Activated CD4-positive, alpha-beta T cell treated with anti-CD3 and anti-CD28 coated beads, Interleukin-2, amount 50 U/mL, for 48 hours (primary cell): ENCODE data around the gene PASK.
"Not testable (repeated sequence)": the region's sequence is repeated elsewhere in the genome, so short reads cannot be mapped to it uniquely, and the experiment has no call there.

Experiments used
- DNase-seq, 2 experiments: peaks; one replicate each; pipeline ENCODE4 v3.0.0-alpha.2; 2020

Gene PASK

GRCh38 chr2:241103176-241103595 is 46.1 kb downstream of the PASK start:
- DNase-seq, result no peak

GRCh38 chr2:241102239-241102803 is 47.0 kb downstream of the PASK start, which contains the start of gene MTERF4:
MTERF4 (minus strand) TSS chr2:241102287; CDS start chr2:241102273, 14 bp downstream.
- peak; percentile 88 to 92 for DNase-seq

DNA sequence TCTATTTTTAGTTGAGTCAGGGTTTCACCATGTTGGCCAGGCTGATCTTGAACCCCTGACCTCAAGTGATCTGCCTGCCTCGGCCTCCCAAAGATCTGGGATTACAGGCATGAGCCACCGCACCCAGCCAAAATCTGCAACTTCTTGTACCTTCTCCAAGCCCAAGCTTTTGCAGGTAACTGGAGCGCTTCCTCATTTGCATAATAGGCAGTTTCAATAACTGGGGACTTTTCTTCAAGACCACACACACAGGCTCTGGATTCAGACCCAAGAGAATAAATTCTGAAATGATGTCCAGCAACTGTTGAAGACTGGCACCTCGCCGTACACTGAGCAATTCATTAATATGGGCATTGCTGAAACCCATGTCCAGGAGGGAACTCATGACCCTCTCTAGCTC is 50.0 kb downstream of the PASK start:
- no peak for DNase-seq

DNA sequence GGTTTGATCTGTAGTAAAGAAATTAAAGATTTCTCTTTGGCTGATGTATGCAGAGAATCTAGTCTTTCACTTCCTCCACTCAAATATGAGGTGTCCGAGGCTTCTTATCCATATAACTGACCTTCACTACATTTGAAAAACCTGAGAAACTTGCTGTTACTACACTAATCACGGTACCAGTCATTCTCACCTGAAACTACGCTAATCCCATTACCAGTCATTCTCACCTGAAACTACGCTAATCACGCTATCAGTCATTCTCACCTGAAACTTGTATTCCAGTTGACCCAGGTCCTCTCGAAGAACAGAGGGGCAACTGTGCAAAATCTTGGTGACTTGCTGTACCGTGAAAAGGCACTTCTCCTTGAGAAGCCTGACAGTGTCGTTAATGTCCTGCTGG is 52.3 kb downstream of the PASK start:
- DNase-seq, result no peak

DNA sequence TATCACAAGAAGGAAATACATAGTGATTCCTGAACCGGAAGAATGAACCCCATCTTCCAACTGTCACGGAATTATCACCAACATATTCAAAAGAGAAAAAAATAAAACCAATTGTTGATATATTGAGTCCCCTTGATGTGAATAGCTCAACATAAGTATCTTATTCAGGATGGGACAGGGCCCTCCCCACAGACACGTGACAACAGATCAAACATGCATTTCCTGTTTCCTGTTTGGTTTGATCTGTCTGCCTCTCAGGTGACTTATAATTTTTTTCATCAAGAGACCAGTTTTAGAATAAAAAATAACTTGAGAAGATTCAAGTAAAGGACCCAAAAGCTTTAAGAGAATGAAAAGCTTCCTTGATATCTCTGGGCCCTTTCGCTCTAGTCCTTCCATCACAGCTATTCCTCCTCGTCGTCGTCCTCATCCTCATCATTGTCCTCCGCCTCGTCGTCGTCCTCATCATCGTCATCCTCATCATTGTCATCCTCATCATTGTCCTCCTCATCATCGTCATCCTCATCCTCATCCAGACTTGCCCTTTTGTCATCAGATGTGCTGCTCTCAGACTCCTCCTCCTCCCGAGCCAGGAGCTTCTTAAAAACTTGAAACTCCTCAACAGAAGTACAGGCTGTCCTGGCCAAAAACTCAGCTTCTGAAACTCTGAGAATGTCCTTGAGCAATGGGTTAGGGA is 53.5 kb downstream of the PASK start:
- DNase-seq, result no peak

GRCh38 chr2:241094924-241095420 is 54.3 kb downstream of the PASK start:
- DNase-seq, result no peak

DNA sequence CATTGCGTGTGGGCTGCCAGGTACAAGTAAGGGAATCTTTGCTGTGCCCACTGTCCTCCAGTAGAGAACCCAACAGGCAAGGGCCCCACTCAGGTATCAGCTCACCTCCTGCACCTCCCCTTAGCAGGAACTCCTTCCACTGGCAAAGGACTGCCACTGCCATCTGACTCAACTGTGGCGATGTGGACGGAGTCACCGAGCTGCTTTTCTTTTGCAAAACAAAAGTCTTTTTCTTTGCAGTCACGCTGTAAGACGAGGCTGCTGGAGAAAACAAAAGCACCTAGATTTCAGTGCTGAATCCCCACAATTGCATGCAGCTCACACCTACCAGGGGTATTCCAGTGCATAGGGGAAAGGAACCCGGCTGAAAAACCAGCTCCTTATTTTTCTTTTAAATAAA is 55.1 kb downstream of the PASK start:
- no peak for DNase-seq

DNA sequence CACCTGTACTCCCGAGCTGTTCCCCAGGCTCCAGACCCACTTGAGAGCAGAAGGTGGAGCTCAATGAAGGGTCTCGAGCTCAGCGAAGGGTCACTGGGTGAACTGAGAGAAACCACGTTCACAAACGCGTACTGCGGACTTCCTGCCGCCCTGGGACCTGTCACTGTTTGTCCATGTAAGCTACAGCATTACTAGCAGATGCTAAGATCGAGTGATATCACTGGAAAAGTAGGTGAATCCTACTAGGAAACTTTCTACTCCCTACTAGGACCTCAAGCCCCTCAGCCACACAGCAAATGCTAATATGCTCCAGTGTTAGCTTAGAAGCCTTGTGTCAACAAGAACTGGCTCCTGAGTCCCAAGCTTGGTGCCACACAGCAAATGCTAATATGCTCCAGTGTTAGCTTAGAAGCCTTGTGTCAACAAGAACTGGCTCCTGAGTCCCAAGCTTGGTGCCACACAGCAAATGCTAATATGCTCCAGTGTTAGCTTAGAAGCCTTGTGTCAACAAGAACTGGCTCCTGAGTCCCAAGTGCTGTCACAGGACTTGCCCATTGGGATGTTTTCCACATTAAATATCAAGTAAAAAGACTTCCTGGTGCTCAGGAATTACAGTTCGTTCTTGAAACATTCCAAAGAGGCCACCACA is 56.0 kb downstream of the PASK start:
- not testable (repeated sequence) for DNase-seq

- DNase-seq, result no peak
Observed at GRCh38 chr2:241092677-241093076, 56.6 kb downstream of the PASK start.

DNA sequence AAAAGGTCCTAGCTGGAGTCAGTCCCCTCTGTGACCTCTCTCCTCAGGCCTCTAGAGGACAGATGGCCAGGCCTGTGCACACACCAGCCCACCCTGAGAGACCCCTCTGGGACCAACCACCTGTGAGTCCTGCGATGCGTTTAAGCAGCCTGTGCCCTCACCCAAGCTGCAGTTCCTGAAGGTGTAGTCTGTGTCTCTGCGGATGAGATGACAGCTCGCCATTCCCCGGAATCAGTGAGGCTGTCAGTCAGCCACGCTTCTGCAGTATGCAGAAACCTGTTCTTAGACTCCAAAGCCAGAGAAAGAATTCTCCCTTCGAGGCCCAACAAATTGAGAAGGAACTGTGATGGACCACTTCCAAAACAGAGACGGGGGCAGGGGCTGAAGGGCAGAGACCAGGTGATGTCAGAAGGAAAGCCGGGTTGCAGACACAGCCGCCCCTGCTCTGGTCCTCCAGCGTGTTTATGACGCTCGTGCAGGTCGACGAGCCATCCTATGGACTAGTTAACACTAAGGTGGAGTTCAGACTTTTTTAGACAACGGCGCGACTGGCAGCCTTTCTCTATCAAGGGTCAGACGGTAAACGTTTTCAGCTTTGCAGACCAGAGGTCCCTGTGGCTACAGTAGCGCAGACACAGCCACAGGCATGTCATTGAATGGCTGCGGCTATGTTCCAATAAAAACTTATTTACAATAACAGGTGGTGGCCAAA is 57.4 kb downstream of the PASK start:
- DNase-seq, result no peak

- no peak for DNase-seq
Observed at GRCh38 chr2:241091201-241091600, 58.1 kb downstream of the PASK start.

DNA sequence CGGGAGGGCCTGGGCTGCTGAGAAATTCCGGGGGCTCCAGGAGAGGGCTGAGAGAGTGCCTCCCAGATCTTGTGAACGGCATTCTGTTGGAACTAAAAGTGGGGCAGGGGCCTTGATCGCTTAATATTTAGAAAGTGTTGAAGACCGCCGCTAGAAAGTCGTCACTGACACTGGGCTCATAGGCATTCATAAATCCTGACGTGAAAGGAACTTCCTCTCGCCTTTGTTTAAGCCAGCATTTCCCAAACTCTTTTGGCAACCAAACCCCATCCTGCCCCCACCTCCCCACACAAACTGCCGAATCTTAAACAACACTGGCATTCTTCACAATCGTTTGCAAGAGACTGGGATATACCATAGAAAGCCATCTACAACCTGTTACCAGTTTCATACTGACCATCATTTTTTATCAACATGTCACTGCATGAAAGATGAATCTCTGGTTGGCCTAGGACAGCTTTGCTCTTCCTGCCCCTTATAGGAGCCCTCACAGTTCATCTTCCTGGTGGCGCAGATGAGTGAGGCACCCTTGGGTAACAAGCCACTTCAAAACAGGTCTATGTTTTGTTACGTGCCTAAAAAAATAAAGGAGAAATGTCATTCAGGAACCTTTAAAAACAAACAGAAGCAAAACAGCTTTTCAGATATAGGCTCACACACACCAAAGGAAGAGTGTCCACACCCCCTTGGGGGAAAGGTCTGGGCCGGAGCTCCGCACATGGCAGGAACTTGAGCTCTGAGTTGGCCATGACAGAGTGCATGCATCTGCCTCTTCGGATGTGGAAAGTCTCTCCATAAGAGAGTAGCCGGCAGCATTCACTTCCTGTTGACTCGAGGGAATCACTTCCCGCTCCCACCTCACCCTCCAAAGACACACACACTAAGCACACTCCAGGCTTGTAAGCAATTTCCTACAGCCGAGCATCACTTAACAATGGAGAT is 60.2 kb downstream of the PASK start:
- DNase-seq, result no peak

- DNase-seq, result no peak
Observed at GRCh38 chr2:241088376-241088775, 60.9 kb downstream of the PASK start.

DNA sequence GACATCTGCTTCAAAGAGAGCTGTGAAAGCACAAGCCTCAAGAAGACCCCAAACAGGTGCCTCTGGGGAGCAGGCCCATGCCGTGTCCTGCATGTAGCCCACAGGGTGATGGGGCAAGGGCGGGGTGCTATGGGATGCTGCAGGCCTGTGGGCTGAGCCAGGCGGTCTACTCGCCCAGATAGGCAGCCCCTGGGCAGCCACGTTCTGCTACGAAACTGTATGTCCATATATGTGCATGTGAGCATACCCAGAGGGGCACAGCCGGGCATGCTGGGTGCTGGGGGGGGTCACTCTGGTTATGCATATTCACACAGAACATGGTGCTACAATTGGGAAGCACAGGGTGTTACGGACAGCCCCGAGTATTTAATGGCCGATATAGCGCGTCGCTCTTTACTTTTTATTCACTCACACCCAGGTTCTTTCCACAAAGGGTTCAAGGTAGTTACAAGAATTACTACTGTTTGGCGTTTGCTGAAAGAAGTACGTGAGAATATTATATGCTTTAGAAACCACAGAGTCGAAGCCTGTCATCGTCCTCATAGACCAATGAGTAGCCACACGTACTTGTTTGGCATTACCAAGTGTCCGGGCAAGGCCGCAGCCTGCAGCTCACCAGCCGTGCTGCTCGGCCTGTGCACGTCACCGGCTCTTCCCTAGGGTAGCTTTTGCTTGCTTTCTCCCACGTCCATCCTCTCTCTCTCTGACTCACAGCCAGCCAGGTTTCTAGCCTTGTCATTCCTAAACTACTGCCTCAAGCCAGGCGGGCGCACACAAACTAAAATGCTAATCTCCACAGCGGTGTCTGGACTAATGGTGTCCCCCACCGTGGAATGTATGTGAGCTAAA is 61.6 kb downstream of the PASK start:
- DNase-seq, result no peak

DNA sequence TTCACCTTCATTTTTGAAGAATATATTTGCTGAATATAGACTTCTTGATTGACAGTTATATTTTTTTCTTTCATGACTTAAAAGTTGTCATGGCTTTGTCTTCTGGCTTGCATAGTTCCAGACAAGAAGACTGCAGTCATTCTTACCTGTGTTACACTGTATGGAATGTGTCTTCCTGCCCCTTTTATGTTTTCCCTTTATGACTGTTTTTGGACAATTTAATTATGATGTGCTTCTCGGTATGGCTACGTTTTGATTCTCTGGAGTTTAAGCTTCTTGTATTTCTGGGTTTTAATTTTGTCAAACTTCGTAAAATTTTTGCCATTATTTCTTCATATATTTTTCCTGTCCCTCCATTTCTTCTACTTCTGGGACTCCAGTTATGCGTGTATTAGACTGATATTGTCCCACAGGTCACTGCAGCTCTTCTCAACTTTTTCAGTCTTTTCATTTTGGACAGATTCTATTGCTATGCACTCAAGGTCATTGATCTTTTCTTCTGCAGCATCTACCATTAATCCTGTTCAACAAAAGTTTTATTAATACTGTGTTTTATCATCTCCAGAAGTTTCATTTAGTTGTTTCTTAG is 64.3 kb downstream of the PASK start:
- DNase-seq, result no peak

GRCh38 chr2:241083091-241083415 is 66.2 kb downstream of the PASK start:
- DNase-seq, result no peak

DNA sequence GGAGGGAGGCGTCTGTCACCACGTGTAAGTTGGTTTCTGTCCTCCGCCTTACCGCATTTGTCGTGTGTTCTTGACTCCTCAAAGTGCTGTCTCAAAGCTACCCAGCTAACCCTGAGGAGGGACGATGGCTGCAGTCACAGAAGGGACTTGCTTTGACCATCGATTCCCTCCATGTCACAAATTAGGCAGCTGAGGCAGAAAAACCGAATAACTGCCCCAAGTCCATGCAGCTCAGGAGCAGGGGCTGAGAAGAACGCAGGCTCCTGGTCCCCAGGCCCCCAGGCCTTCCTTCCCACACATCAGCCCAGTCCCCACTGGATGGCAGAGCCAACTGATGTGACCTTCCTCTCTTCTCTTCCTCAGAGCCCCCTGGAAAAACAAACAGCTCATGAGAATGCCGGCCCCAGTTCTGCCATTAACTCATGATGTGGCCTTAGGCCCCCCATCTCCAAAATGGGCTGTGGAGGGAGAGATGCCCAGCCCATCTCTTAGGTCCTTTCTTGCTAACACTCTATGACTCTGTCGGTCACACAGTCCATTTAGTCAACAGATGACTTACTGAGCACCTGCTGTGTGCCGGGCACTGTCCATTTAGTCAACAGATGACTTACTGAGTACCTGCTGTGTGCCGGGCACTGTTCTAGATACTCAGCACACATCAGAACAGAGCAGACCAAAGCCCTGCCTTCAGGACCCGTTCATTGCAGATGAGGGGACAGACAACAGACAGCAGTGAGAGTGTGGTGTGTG is 66.8 kb downstream of the PASK start:
- no peak for DNase-seq

GRCh38 chr2:241081643-241082340 is 67.5 kb downstream of the PASK start:
- DNase-seq, result no peak

DNA sequence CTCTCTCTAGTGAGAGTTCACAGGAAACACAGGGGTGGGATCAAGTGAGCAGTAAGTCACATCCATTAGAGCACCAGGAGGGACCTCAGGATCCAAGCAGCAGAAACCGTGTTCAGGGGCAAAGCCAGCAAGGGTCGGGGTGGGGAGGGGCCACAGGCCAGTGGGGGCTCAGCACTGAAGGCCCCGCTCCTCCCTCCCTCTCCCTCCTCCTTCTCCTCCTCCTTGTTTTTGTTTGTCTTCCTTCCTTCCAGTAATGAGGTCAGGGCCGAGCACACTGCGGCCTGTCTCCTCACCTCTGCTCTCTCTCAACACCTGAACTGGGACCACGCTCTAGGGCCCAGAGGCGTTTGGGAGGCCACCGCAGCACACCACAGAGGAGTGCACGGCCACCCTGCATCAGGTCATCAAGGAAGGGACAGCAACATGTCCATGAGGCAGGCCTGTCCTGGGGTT is 68.1 kb downstream of the PASK start:
- no peak for DNase-seq
